ENCODE data around the gene TATDN2.

The TATDN2 gene

DNA sequence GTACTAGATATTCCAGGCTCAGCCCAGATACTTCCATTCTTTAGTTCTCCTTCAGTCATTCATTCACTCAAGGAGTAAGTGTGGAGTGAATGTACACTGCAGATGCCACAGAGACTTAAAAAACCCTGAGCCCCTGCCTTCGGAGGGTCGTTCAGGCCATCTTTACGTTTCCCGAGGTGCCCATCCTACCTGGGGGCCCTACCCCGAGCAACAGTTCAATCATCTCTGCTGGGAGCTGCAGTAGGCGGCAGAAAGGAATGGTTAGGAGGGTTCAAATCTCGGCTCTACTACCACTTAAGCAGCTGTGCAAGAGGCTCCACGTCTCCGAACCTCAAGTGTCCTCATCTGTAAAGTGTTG lies 72.0 kb downstream of the TATDN2 start:
- DNase-seq, result no peak

DNA sequence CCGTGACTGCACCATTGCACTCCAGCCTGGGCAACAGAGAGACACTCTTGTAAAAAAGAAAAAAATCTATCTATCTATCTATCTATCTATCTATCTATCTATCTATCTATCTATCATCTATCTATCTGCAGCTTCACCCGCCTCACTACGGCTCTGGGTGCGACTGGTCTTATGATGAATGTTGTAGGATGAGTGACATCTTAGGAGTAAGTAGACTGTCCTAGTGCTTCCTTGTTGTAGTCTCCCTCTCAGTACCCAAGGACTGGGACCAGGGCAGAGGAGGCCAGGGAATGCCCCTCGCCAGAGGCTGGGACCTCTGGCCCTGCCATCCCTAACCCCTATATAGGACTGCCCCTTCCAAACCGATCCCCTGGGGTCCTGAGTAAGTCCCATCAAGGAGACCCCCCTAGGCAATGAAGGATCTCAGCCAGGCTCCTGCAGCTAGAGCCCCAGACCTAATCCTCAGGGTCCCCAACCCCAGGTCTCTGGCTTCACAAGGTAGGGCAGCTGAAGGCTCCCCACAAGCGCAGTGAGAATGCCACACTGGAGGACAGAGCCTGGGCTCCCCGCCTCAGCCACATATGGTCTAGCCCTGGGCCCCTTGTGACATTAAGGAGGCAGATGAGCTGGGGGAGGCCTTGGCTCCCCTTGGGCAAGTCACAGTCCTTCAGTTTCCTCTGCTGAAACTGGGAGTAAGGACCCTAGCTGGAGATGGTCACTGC lies 73.5 kb downstream of the TATDN2 start:
- DNase-seq, result no peak

DNA sequence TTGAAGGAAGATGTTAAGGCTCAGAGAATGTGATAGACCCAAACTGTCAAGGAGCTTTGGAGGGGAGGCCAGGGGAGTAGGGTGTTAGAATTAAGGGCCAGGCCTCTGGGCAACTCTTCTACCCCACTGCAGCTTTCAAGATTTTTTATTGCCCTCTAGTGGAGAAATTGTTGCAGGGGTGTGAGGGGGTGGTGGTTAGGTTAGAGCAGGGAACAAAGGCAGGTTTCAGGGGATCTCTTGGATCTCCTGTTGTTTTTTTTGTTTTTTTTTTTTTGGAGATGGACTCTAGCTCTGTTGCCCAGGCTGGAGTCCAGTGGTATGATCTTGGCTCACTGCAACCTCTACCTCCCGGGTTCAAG lies 74.1 kb downstream of the TATDN2 start:
- DNase-seq, result peak; percentile 6

DNA sequence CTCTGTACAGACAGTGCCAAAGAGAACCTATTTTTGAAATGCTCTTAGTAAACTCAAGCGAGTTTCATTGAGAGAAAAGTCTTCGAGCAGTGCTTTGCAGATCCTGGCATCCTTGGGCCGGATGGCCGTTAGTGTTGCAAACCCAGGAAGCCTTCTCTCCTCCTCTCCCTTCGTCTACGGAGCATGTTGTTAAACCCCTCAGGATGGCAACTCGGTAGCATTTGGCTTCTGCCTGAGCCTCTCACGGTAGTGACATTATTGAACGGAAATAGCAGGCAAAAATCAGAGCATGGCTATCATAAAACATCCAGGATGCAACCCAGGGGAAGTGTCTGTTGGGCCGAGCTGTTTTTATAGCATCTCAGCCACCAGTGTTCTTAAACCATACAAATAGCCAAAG lies 79.3 kb downstream of the TATDN2 start:
- no peak for DNase-seq

DNA sequence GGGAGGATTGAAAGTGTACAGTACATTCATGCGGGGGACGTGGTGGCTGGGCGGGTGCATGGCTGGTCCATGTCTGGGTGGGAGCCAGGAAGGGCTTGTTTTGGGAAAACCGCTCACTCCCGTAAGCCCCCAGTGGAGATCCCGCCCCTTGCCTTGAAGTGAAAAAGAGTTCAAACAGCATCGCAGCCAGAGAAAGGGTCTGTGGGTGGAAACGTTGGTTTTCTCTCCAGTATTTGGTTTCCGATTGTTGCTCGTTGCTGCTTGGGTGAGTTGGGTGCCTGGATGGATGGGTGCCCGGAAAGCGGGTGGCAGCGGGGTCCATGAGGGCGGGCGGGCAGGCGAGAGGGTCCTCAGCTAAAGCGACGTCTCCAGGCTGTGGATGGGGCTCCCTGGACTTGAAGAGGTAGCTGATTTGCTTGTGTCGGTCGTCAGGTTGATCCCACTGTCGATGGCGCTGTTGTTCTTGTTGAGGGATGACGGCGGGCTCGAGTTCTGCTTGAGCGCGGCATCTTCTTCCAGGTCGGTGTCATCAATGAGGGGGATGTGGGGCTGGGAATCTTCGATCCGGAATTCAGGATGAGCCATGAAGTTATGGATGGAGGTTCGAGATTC lies 80.3 kb downstream of the TATDN2 start:
- DNase-seq, result no peak

DNA sequence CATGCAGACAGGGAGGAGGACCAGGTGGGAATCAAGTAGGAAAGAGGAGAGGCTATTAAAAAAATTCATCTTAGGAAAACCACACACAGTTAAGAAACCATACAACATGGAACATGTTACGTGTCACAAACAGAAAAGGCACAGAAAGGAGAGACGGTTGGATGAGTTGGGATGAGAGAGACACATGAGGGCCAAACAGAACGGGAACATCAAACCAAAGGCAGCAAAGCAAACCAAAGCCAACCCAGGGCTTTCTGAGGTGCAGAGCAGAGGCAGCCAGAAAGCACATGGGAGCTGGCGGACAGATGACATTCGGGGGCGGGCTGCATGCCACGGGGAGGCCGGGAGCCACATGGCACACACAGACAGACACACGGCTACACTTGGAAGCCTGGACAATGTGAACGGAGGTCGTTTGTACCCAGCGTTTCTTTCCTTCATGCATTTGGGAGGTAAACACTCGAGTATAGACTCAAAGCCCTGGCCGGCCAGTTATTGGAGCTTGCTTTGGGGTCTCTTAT lies 81.3 kb downstream of the TATDN2 start:
- no peak for DNase-seq

DNA sequence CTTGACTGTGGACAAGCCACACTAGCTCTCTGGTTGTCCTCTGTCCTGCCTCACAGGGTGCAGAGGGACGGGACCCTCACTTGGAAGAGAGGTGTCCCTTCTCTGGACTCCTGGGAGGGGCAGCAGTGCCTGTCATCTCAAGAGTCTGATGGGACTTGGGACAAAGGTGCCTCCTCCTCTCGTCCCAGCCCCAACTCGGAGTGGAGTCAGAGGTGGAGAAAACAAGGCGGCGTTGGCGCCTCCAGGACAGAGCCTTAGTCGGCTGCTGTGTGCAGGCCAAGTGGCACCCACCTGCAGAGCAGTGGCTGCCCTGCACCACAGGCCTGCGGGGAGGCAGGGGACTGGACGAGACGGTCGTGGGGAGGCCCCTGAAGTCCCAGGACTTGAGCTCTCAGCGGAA lies 82.1 kb downstream of the TATDN2 start:
- no peak for DNase-seq

Data from DMS53 (cell line).